ENCODE data around the gene COL4A6.

GRCh38 chrX:108285918-108286317 is 152.3 kb downstream of the COL4A6 start:
- no peak for TF ChIP-seq CTCF (IDR thresholded peaks at IDR 0.05)
- TF ChIP-seq EP300 (IDR thresholded peaks at IDR 0.05), result no peak
